ENCODE results near the gene POFUT2.

Gene POFUT2

DNA sequence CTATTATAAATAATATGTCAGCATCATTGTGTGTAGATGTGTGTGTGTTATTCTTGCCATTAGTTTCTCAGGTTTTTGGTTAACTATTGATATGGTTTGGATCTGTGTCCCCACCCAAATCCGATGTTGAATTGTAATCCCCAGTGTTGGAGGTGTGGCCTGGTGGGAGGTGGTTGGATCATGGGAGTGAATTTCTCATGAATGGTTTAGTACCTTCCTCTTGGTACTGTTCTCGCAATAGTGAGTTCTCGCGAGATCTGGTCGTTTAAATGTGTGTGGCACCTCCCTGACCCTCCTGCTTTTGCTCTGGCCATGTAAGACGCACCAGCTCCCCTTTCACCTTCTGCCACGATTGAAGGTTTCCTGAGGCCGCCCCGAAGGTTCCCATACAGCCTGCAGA is 9.6 kb upstream of the POFUT2 start:
- DNase-seq (ENCODE audit: low read depth): no peak

DNA sequence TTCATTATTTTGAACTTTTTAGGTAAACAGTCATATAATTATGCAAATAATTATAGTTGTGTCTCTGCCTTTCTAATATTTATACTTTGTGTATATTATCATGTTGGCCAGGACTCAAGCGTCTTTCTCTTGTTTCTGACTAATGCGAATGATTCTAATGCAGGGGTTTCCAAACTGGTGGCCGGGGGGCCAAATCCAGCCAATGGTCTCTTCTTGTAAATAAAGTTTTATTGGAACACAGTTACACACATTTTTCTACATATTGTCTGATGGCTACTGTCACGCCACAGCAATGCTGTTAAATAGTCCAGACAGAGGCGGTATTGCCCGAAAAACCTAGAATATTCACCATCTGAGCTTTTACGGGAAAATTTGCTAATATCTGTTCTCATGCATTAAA is 8.9 kb upstream of the POFUT2 start:
- no peak for DNase-seq (ENCODE audit: low read depth)

DNA sequence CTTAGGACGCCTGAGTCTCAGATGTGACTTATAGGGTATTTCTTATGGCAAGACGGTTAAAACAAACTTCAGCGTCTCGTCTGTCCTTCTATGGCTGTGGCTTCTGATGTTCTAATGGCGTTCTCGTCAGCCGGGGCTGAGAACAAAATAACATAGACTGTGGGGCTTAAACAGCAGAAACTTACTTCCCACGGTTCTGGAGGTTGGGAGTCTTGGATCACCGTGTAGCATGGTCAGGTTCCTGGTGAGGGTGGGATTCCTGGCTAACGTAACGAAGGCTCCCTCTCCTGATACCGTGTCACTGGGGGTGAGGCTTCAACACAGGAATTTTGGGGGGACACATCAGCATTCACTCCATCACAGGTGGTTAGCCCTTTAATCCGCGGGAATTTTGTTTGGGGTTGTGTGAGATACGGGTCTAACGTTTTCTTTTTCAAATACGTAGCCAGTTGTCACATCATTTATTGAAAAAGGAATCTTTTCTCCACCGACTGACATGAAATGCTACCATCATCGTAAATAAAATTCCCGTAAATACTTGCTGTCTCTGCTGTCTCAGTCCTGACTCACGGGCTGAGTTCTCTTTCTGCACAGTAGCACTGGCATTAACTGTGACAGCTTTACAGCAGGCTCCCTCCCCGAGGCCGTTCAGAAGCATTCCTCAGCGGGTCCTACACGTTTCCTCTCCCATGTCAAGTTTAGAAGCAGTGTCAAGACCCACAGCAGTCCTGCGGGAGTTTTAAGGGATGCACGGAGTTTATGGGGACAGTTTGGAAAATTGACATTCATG is 8.1 kb upstream of the POFUT2 start:
- DNase-seq (ENCODE audit: low read depth): no peak

DNA sequence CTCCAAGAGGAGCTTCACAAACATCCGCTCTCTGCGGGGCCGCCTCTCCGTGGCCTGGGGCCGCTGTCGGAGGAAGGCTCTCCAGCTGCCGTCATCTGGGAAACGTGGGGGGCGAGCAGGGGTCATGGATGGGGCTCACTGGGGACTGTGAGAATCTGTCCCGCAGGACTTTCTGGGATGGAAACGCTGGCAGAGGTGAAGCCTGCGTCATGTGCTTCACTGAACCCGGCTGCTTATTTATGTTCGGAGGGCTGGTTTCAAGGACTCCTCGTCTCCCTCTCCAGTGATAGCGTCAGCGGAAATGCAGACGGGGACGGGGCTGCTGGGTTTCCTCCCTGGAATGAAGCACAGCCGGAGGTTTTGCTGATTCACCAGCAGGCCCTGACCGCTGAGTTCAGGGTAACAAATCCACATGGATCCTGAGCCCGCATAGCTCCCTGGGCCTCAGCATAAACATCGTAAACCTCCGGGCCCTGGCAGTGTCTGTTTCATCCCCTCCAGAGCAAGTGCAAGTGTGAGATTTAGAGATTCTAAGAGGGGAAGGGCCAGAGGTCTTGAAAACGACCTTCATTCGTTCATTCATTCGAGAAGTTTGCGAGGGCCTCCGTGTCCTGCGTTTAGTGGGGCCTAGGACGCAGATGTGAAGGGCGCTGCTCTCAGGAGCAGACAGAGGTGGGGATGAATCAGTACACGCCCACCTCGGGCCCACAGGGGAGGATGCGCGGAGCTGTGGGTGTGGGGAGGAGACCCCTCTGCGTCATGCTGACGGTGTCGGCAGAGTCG is 7.0 kb upstream of the POFUT2 start:
- DNase-seq (ENCODE audit: low read depth): no peak

DNA sequence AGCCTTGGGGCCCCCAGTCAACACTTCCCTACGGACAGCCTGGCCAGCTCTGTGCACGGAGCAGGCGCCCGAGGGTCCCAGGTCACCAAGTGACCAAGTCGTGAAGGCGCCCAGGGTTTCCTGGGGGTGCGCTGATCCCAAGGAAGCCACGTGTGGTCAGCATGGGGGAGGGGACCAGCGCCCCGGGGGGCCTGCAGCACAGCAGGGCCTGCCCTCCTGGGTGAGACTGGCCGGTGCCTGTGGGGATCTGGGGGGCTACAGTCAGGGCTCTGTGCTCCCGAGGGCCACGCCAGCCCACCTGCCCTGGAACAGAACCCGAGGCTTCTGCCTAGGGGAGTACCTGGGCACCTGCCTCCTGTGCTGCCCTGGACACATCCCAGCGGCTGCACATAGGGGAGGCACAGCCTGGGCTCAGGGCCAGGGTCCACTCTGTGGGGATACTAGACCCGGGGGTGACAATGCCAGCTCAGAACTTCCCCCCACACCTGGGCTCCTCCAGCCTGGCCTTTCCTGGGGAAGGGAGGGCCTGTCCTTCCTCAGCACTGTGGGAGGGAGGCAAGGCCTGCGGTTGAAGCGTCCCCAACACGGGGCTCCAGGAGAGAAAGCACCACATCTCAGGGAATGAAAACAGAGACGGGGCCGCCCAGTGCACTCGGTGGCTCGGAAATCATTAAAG is 6.2 kb upstream of the POFUT2 start:
- no peak for DNase-seq (ENCODE audit: low read depth)

DNA sequence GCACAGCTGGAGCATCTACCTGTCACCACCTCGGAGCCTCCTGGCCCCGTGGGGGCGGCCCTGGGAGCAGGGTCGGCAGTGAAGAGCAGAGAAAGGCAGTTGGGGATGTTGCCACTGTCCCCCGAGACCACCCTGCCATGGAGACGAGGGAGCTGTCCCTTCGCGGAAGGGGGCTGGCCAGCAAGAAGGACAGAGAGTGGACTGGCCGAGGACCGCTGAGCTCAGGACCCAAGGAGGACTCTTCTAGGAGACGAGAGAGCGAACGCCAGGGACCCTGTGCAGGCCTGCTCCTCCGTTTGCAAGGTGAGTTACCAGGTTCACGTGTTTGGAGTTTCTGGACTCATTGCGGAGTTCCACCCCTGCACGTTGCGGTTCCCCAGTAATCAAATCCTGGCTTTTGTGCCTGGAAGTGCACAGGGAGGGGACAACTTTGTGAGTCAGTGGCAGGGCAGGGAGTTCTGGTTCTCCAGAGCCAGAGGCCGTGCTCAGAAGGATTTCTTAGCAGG is 5.6 kb upstream of the POFUT2 start:
- DNase-seq (ENCODE audit: low read depth): no peak

DNA sequence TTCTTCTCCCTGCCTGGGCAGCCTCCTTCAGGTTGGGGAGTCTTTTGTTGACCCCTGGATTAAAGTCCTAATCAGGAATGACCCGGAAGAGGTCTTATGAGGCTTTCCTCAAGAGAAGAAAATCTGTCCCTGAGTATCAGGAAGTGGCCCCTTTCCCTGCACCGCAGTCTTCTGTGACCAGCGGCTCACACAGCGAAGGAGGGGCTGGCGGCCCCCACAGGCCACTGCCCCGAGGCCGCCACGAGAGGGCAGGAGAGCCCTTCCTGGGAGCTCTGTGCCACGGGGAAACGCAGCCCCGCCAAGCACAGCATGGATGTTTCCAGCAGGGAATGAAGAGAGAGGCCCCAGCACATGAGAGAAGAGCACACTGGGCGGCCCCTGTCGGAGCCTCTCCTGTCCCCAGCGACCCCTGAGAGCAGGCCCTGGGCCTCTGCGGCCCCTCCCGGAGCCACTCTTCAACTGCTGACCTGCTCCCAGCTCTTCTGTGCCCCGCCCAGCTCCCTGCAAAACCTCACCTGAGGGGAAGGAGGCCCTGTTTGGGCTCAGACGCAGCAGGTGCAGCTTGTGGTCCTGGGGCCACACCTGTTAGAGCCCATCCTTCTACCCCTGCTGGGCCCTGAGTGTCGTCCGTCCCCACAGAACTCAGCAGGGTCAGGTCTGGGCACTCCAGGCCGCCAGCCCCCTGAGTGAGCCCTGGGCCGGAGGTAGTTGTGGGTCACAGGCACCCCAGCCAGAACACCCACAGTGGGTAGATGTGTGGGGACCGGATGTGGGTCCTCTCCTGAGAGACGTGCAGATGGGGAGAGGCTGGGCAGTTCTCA is 4.9 kb upstream of the POFUT2 start:
- peak; percentile 70 for DNase-seq (ENCODE audit: low read depth)

DNA sequence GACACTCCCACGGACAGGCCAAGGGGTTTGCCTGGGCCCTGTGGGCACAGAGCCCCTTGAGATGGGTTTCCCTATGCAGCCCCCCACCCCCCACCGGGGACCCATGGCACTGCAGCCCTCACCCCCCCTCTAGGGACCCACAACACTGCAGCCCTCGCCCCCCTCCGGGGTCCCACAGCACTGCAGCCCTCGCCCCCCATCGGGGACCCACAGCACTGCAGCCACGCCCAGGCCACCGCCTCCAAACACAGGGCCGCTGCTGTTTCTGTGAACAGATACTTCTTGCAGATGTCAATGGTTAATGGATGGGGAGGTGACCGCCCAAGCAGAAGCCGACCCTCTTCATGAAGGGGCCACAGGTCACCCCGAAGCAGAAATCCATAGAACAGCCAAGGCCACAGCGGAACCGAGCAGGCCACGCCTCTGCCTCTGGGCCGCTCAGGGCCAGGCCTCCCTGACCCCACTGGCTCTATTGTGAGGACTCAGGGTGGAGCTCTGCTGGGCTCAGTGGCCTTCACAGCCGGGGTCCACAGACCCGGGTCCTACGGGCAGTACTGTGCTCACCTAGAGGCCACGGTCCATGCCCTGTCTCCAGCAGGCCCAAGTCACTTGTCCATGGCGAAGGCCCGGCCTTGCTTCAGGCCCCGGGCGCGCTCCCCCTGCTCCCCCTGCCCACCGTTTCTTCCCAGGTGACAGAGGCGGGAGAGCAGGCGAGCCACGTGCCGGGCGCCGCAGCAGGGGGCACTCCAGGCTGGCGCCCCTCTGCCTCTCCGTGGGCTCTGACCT is 4.1 kb upstream of the POFUT2 start:
- DNase-seq (ENCODE audit: low read depth): no peak

DNA sequence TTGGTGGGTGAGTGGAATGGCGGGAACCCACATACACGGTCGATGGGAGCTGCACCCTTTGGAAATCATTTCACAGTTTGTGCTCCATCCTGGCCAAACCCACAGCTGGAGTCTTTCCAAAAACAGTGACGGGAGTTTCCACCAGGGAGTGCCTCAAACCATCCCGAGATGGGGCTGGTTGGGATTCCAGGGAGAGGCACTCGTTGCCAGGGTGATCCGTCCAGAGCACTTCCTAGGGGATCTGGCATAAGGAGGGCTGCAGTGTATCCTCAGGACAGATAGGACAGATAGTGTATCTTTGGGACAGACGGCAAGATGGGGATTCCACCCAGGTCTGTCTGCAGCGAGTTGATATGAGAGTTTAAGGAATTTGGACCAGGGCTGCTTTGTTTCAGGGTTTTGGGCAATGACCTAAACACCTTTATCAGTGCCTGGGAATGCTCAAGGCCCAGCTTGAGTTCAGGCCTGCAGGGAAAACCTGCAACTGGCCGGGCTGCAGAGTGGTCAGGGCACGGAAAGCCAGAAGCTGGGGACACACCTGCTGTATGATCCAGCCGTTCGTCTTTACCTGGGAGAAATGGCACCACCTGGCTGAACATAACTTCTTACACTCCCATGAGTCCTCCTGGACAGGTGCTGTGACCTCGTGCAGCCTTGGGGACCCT is 3.4 kb upstream of the POFUT2 start:
- no peak for DNase-seq (ENCODE audit: low read depth)

DNA sequence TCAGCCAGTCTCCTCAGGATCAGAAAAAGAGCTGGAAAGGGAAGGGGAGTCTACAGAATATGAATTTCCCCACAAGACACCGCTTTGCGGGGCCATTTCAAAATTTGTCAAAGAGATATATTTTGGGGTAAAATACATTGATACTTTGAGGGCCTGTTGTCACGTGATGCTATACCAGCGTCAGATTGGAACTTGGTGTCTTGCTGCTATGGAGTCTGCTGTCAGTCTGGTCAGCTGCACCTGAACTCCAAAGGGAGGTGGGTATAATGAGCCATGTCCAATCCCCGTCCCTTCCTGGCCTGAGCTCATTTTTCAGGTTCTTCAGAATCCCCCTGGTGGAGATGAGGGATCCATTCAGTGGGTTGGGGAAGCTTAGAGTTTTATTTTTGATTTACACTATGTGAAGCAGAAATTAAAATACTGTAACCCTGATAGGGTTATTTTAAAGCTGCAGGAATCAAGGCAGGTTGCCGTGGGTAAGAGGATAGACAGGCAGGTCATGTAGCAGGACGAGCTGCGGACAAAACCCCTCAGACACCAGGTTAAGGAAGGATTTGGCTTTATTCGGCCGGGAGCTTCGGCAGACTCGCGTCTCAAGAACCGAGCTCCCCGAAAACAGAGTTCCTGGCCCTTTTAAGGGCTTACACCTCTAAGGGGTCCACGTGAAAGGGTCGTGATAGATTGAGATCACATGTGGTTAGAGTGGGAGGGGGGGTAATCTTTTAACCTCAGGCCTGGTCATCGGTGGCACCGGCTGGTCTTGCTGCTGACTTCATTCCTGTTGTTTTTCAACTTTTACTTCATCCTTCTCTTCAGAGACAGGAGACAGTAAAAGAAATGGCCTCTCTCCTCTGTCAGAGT is 2.2 kb upstream of the POFUT2 start:
- no peak for DNase-seq (ENCODE audit: low read depth)

DNA sequence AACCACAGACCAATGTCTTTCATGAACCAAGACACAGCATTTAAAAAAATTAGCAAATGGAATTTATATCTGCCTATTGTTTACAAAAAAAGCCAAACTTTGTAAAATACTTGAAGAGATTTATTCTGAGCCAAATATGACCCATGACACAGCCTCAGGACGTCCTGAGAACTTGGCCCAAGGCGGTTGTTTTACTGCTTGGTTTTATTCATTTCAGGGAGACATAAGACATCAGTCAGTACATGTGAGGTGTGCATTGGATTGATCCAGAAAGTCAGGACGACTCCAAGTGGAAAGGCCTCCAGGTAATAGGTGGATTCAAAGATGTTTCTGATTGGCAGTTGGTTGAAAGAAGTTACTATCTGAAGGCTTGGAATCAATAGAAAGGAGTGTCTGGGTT is 1.4 kb upstream of the POFUT2 start:
- no peak for DNase-seq (ENCODE audit: low read depth)

DNA sequence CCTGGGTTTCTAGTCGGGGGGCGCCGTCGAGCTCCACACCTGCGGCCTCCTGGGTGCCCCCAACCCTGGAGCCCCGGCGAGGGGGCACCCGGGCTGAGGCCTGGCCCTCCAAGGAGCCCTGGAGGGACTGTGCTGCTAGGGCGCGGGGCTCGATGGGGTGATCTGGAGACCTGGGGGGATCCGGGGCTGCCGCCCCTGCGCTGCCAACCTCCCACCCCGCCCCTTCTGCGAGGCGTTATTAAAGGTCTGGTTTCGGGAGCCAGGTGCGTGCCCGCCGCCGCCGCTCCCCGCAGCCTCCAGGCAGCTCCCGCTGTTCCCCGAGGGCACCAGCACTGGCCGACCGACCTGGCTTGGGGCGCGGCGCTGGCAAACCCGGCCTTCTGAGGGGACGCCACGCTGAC is 746 bp upstream of the POFUT2 start:
- no peak for DNase-seq (ENCODE audit: low read depth)

DNA sequence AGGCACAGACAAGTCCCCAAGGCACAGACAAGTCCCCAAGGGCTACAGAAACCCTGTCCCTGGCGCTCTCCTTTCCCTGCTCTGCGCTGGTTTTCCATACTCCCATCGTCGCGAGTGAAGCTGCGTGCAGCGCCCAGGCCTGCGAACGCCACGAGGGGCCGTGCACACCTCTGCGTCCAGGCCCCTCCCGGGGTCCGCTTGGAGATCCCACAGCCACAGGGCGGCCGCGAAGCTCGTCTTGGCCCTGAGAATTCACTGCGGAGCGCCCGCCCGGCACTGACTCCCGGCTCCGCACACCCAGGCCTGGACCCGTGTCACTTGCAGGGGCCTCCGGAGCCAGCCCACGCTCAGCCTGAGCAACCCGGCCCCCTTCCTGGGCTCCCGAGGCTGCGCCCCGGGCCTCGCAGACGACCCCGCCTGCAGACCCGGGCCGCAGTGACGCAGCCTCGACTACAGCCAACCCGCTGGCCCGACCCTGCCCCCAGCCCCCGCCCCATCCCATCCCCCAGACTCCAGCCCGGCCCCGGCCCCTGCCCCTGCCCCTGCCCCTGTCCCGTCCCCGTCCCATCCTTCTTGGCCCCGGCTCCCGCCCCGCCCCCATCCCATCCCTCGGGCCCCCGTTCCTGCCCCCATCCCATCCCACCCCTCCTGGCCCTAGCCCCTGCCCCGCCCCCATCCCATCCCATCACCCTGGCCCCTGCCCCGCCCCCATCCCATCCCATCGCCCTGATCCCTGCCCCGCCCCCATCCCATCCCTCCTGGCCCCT is 841 bp downstream of the POFUT2 start:
- DNase-seq (ENCODE audit: low read depth): no peak

DNA sequence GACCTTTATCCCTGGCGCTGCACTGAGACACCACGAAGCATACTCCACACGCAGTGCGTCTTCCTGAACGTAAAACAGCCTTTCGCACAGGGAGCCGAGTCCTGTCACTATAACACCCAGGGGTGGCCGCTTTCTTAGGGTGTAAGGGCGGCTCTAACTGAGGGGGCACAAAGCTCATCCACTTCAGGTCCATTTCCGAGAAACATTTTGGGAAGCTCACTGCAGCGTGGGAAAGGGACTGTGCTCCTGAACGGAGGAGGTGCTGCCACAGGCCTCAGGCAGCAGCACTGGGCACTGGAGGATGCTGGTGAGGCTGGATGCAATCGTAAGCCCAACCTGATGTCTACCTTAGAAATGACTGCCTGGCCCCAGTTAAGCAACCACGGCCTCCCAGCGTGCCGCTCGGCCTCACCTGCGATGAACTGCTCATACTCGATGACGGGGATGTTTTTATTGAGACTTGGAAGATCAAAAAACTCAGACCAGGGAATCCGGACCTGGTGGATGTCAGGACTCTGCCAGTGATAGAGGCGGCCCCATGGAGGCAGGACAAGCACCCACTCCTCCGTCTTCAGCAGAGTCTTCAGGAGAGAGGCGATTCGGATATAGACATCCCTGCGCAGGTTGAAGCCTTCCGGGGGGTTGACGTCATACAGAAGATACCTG is 2.3 kb downstream of the POFUT2 start:
- DNase-seq (ENCODE audit: low read depth): no peak

DNA sequence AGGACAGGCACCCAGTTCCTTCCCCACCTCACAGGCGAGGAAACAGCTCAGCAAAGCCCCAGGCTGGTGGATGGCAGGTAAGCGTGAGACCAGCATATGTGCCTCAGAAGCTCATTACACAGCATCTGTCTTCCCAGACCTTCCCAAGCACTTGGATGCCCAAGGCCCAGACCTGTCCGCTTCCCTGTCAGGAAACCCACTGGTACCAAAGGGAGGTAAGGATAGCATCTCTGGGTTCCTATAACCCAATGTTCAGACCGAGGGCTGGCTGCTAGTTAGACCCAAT is 3.3 kb downstream of the POFUT2 start:
- no peak for DNase-seq (ENCODE audit: low read depth)

DNA sequence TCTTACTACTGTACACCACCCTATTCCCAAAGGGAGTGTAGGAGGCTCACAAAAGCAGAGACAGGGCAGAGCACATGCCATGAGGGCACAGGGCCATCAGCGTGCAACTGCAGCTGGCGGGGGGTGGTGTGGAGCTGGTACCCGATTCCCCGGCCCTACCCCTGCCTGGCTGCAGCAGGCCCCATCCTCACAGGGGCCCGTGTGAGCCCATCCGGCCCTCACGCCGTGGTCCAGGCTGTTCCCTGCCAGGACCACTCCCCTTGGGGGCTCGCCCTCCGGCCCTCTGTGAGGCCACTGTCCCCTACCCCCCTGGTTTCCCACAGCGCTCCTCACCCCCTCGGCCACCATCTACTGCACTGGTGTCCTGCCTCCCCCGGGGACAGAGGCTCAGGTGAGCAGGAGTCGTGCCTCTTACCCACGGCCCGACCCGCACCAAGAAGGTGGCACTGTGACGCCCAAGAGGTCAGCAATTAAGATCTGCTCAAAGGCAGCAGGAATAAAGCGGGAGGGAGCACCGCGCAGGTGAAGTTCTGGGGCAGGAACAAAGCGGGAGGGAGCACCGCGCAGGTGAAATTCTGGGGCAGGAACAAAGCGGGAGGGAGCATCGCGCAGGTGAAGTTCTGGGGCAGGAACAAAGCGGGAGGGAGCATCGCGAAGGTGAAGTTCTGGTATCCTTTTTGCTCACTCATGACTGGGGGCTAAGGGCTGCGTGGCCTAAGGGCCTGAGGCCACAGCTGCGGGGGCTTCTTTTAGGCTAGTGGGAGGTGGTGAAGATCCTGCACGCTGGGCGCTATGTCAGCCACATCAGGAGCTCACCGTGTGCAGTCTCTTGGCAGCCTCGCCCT is 3.9 kb downstream of the POFUT2 start:
- no peak for DNase-seq (ENCODE audit: low read depth)

DNA sequence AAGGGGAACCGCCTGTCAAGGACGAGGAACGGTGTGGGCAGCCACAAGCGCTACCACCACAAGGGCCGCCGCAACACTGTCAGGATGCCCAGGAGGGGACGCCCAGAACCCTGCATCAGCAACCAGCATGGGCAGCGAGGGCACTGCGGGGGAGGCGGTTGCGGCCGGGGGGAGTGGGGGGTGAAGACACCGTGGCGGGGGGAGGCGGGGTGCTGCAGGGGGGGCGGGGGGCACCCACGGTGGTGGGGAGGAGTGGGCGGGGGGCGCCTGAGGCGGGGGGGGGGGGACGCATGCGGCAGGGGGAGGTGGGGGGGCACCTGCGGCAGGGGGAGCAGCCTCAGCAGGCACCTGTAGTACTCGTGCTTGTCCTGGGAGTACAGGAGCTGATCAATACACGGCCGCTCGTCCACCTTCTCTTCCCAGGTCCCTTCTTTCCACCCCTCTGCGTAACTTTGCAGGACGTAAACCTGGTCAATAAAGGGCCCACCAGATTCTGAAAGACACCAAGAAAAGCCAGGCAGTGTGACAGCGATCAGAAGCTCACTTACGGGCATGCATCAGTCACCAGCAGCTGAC is 4.6 kb downstream of the POFUT2 start:
- no peak for DNase-seq (ENCODE audit: low read depth)

Measured in activated T-cell treated with anti-CD3 and anti-CD28 coated beads for 48 hours (primary cell).